Mesodermal cell (in vitro differentiated cells): ENCODE data around the gene TUBB.

Experiments
- H3K27ac ChIP-seq: 2 replicates; pipeline ENCODE4 v1.7.0; 2013; ENCODE audit warnings: mild to moderate bottlenecking, low read depth, low read length, moderate library complexity; ENCODE audit not compliant: severe bottlenecking
- H3K36me3 ChIP-seq: 2 replicates; pipeline ENCODE4 v1.7.1; 2013; ENCODE audit warnings: mild to moderate bottlenecking, low read length, moderate library complexity; ENCODE audit not compliant: control insufficient read depth, insufficient read depth
- H3K4me1 ChIP-seq: one replicate; pipeline ENCODE4 v1.7.1; 2013; ENCODE audit warnings: mild to moderate bottlenecking, low read length; ENCODE audit not compliant: insufficient read depth, control insufficient read depth, poor library complexity, severe bottlenecking
- H3K4me3 ChIP-seq: 2 replicates; pipeline ENCODE4 v1.7.0; 2013; ENCODE audit warnings: low read length, control low read depth, mild to moderate bottlenecking; ENCODE audit not compliant: insufficient read depth, poor library complexity, severe bottlenecking; ENCODE audit errors: extremely low read depth
- H3K9me3 ChIP-seq: 2 replicates; pipeline ENCODE4 v1.7.1; 2013; ENCODE audit warnings: mild to moderate bottlenecking, low read length, moderate library complexity; ENCODE audit not compliant: control insufficient read depth
- WGBS, 2 experiments: methylation state at CpG; one replicate each; pipeline ENCODE4 v1.1.5; 2013; ENCODE audit warnings: missing lambda C conversion rate in 2 of 2; ENCODE audit not compliant: insufficient coverage in 2 of 2; 5-methylcytosine and 5-hydroxymethylcytosine counted together

Gene TUBB

DNA sequence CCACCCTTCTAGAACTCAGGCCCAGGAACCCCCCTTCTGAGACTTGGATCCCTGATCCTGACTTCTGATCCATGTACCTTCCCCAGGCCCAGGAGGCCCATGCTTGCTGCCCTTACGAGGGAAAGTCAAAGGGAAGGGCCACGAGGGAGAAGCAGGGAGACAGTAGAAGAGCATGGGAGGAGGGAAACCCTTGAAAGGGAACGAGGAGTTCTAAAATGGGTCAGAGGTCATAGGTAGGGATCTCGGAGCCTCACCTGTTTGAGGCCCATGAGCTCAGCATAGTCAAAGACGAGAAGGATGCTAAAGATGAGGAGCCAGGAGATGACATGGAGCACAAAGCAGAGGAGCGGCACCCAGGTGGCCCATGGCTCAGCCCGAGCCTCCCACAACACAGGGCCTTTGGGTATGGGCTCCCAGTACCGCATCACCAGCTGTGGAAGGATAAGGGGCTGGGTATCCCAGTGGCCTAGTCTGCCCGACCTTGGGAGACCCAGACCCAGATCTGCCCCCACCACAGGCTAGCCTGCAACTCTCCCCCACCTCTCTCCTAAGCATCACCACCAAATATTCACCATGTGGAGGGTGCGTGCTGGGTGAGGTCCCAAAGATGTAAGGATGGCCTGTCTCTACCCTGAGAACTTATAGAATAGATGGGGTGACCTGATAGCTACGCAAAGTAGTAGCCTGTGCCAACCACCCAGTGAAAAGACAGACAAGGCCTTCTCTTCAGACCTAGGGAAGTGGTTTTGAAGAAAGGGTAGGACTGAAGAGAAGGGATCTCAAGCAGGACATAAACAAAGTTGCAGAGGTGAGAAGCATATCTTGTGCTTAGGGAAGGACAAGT, 30.9 kb upstream of the TUBB start:
- H3K27ac ChIP-seq, result no peak overlapping the region
- H3K4me3 ChIP-seq, result peak overlapping the region; percentile 68
- peaks cover 27% of the 10 kb centered on the region for H3K4me1 ChIP-seq
- 95 to 99% methylated on average over 6 to 8 of the region's 11 CpGs for WGBS, 2 experiments
- peaks cover 18% of the 10 kb centered on the region for H3K36me3 ChIP-seq
- no peaks in the 10 kb centered on the region for H3K9me3 ChIP-seq

DNA sequence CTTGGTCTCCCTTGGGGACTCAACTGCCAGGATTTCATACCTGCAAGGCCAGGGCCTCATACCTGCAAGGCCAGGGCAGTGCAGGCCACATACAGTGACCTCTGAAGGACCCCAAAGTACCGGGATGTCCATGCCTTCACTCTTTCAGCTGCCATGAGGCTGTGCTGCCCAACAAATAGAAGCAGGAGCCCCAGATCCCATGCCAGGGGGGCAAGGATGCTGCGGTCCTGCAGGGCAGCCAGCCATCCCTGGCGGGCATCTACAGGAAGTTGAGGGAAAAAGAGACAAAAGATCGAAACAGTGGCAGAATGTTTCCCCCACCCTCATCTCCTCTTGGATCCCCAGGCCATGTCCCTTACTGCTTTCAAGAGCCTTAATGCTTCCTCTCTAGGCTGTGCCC, 30.2 kb upstream of the TUBB start:
- H3K27ac ChIP-seq, result peak overlapping the region; percentile 79
- WGBS, 2 experiments, result 38 to 75% methylated on average over 2 of the region's 4 CpGs
- no peaks in the 10 kb centered on the region for H3K9me3 ChIP-seq
- peaks cover 14% of the 10 kb centered on the region for H3K36me3 ChIP-seq
- H3K4me3 ChIP-seq, result peak overlapping the region; percentile 68
- H3K4me1 ChIP-seq, result peaks cover 27% of the 10 kb centered on the region

DNA sequence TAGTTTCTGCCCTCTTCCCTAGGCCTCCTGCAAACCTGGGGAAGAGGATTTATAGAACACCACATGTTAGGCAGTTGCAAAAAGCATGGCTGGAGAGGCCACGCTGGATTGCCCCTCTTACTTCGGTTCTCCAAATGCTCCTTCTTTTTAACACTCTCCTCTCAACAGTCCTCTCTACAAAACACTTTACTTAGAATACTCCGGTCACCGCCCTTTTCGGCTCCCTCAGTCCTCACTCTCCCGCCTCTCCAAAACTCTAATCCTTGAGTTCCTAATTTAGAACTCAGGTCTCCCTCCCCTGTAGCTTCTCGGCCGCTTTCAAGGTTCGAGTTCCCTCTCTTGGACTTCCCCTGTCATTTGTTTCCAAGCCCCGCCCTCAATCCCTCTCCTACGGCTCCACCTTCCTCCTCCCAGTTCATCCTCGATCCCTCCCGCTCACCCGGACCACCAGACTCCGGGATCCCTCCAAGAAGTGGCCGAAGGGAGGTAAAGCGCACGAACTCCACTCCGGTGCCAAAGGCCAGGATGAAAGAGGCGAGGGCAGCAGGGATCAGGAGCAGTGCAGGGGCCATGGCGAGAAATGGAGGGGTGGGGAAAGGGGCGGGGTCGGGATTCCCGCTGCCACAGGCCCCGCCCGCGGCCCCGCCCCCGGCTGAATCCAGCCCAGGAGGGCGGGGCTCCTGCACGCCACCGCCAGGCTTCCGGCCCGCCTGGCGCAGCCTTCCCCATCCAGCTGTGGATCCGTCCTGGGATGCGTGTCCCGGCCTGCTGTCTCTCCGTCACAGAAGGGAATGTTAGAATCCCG, 29.5 kb upstream of the TUBB start, which contains the start of gene NRM:
TSS of gene NRM (minus strand) at position 582 of the 805 bp plus-strand sequence. CDS start at position 572, 10 bp downstream.
- Histone ChIP-seq H3K4me3 (peak within 1 kb of the TSS; percentile 68), H3K27ac (peak within 1 kb of the TSS; percentile 87), H3K9me3 (no peaks in the 10 kb centered on the region), H3K36me3 (peaks cover 12% of the 10 kb centered on the region), H3K4me1 (peaks cover 27% of the 10 kb centered on the region)
- WGBS, 2 experiments, result 1 to 3% methylated on average over 26 to 28 of the region's 40 CpGs

DNA sequence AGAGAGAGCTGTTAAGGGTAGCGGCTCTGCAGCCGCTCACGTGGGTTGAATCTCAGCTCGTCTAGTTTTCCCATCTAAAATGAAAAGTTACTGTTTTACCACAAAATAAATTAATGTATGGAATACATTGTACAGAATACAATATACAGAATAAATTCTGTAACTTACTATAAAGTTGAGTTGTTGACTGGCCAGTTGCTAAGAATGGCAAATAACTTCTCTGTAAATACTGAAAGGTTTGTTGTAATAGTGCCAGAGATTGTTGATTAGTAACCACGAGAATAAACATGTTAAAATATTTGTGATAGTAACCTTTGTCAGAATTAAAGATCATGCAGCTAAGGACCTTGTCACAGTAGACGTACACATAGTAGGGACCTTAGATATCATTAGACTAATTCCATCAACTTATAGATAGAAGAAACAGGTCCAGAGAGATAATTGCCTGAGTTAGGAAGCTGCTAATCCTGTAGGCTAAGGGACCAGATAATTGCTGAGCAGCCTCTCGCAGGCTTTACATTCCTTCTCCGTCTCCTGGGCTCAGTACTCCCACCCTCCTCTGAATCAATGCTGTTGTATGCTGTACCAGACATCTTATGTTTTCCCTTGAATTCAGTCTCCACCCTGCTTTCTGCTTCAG, 28.8 kb upstream of the TUBB start:
- H3K4me1 ChIP-seq, result peaks cover 27% of the 10 kb centered on the region
- H3K4me3 ChIP-seq, result peak overlapping the region; percentile 68
- WGBS, 2 experiments, result 32 to 50% methylated on average over 2 to 3 of the region's 8 CpGs
- peaks cover 12% of the 10 kb centered on the region for H3K36me3 ChIP-seq
- H3K27ac ChIP-seq, result peak overlapping the region; percentile 87
- no peaks in the 10 kb centered on the region for H3K9me3 ChIP-seq

DNA sequence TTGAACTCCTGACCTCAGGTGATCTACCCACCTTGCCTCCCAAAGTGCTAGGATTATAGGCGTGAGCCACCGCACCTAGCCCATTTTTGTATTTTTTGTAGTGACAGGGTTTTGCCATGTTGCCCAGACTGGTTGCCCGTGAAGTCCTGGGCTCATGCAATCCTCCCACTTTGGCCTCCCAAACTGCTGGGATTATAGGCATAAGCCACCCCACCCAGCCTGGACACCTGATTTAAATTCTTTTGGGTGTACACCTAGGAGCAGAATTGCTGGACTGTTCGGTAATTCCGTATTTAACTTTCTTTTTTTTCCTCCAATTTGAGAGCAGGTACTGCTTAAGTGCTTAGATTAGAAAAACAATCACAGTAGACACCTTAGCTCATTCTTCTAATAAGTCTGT, 23.7 kb upstream of the TUBB start:
- no peaks in the 10 kb centered on the region for H3K9me3 ChIP-seq
- peaks cover 26% of the 10 kb centered on the region for H3K36me3 ChIP-seq
- H3K4me1 ChIP-seq, result peaks cover 3% of the 10 kb centered on the region
- no peak overlapping the region for H3K27ac ChIP-seq
- no peak overlapping the region for H3K4me3 ChIP-seq
- 96% methylated on average over 4 to 5 of the region's 5 CpGs for WGBS, 2 experiments

DNA sequence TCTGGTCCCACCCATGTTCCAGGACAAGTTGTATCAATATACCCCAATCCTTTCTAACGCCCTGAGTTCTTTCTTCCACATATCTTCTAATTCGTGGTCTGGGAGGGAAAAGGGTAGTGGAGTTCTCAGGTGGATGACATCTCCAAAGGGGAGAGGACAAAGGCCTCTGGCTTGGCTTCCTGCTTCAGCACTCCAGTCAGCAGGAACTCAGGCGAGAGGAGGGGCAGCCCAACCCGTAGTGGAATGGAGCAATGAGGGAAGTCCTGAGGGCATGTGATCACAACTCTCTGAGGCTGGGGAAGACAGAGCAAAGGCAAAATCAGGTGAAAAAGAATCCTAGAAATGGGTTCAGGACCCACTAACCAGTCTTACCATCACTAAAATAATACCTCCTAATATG, 19.8 kb upstream of the TUBB start:
- H3K4me1 ChIP-seq, result no peaks in the 10 kb centered on the region
- H3K4me3 ChIP-seq, result no peak overlapping the region
- peaks cover 62% of the 10 kb centered on the region for H3K36me3 ChIP-seq
- WGBS, 2 experiments, result 50 to 60% methylated on average over 2 of the region's 4 CpGs
- no peaks in the 10 kb centered on the region for H3K9me3 ChIP-seq
- no peak overlapping the region for H3K27ac ChIP-seq

DNA sequence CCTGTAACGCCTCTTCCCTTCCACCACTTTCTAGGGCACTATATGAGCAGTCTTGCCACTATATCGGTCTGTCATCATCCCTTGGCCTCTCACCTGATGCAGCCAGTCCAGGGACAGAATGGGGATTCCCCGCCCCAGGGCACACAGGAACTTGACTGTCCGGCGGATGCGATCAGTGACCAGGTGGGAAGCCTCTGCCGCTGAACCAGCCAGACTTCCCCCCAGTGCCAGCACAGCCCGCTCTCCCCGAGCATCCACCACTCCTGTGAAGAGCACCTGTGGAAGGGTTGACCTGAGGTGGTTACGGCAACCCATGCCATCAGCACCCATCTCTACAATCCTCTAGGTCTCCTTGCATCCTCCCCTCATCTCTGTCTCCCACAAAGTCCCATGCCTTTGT, 17.1 kb upstream of the TUBB start:
- Histone ChIP-seq H3K36me3 (peaks cover 84% of the 10 kb centered on the region), H3K27ac (no peak overlapping the region), H3K9me3 (no peaks in the 10 kb centered on the region), H3K4me3 (no peak overlapping the region), H3K4me1 (no peaks in the 10 kb centered on the region)
- WGBS, 2 experiments, result 97 to 98% methylated on average over 7 to 9 of the region's 10 CpGs

DNA sequence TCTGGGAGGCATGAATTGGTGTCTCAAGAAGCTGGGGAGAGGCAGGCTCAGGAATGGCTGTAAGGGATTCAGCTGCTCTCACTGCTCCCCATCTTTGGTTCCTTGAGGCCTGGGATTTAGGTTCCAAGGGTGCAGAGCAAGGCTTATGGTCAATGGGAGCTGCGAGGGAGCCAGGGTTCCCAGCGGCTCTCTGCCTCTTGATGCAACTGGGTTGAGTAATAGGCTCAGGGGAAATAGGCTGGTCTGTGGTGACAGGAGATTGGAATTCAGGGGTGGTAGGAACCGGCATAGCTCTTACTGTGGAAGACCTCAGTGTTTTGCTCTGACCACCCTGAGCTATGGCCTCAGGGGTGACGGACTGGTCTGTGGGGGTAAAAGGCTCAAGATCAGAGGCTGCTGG, 16.3 kb upstream of the TUBB start:
- Histone ChIP-seq H3K27ac (no peak overlapping the region), H3K36me3 (peaks cover 89% of the 10 kb centered on the region), H3K9me3 (no peaks in the 10 kb centered on the region), H3K4me1 (no peaks in the 10 kb centered on the region), H3K4me3 (no peak overlapping the region)
- WGBS, 2 experiments, result 76 to 93% methylated on average over 4 of the region's 4 CpGs

DNA sequence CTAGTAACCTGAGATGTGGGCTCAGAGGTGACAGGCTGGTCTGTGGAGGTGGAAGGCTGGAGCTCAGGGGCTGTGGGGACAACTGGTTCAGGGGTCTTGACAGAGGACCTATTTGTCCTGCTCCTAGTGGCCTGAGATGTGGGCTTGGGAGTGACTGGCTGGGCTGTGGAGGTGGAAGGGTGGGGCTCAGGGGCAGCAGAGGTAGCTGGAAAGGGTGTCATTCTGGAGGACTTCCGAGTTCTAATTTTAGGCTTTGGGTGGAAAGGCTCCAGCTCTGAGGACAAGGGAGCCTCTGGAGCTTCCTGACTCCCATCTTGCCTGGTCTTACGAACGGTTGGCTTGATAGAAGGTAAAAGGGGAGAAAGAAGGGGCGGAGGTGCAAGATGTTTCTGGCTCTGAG, 14.5 kb upstream of the TUBB start:
- no peak overlapping the region for H3K27ac ChIP-seq
- H3K36me3 ChIP-seq, result peaks cover 85% of the 10 kb centered on the region
- H3K9me3 ChIP-seq, result no peaks in the 10 kb centered on the region
- 91 to 96% methylated on average over 4 of the region's 4 CpGs for WGBS, 2 experiments
- H3K4me1 ChIP-seq, result no peaks in the 10 kb centered on the region
- no peak overlapping the region for H3K4me3 ChIP-seq

DNA sequence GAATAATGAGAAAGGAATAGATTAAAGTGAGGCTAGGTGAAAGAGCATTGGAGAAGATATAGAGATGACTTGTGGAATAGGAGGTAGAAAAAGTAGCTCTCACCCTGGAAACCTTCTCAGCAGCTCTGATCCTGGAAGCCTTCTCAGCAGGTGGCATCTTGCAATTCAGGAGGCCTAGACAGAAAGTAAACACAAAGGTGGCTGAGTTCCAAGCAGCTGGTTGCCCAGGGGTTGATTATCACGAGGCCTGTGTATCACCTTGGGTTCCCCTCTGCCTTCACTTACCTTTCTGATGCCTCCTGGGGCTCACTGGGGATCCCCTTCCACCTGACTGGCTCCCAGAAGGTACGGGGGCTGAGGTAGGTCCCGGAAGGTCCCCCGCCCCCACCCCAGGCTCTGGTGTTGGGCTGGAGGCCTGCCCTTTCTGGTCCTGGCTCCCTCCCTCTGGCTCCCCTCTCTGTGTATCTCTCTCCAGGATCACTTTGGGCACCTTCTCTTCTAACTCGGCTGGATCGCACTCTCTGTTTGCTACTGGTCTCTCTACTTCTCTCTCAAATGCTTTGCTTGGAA, 12.8 kb upstream of the TUBB start:
- H3K36me3 ChIP-seq, result peaks cover 91% of the 10 kb centered on the region
- H3K9me3 ChIP-seq, result no peaks in the 10 kb centered on the region
- no peak overlapping the region for H3K4me3 ChIP-seq
- WGBS, 2 experiments, result 91 to 92% methylated on average over 6 of the region's 6 CpGs
- no peaks in the 10 kb centered on the region for H3K4me1 ChIP-seq
- no peak overlapping the region for H3K27ac ChIP-seq
